Measurements from ENCODE around the gene GSTA5. TPM values are rescaled to one million over a fixed set of nuclear protein-coding genes. Genes with fewer than 3 reads are reported as not detected.

GSTA5 gene
- total RNA-seq: not detected
- polyA plus RNA-seq (ENCODE audit: insufficient read depth in 1 of 8, insufficient read length in 8 of 8, low replicate concordance in 1 of 8): not detected
- long read RNA-seq, donor 1: 0 reads
- long read RNA-seq, donor 2: 0 reads
- long read RNA-seq, donor 3: 0 reads
- long read RNA-seq, donor 4: 0 reads
- long read RNA-seq, donor 5: 0 reads
- long read RNA-seq, donor 6: 0 reads
- long read RNA-seq, donor 7: 0 reads
- long read RNA-seq, donor 8: 0 reads
- long read RNA-seq, donor 9: 0 reads
- long read RNA-seq, donor 10: 0 reads
- long read RNA-seq, donor 11: 0 reads

DNA sequence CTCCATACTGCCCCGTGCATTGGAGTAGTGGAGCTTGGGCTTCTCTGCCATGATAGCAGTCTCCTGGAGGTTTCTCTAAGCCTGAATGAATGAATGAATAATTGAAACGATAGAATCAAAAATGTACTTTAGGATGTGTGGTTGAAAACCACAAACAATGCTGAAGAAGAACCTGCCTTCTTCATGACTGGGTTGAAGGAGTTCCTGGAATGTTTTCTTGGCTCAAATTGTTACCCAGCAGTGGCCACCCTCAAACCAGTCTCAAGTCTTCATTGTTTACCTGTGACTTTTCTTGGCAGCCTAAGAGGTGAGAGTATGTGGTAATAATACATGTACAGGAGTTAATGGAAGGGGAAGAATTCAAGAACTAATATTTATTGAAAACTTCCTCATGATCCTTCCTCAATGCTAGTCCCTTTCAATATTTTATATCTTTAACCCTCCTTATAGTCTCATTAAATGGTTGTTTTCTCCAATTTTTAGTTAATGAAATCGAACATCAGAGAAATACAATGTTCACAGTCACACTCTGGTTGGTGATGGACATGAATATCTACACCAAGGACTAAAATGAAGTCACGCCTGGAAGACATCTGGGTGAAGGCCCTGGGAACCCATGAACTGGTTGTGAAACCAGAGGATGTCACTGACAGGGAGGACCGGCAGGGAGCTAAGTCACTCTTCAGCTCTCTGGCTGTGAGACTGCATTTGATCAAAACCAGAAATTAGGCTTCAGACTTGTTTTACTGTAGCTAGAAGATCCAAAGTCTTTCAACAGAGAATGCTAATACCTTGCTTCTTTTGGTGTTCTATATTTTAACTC, at the start of gene GSTA5:
TSS of gene GSTA5 (minus strand) at position 51 of the 823 bp plus-strand sequence.
- H3K9me3 ChIP-seq (replicated peaks; ENCODE audit: control insufficient read depth, low read depth, low read length): no peaks in the 10 kb centered on the region
- H3K36me3 ChIP-seq (ENCODE audit: control insufficient read depth, insufficient read depth, low read length): no peaks in the 10 kb centered on the region
- no peaks in the 10 kb centered on the region for H3K4me1 ChIP-seq (ENCODE audit: control insufficient read depth, insufficient read depth, low read length)
- no peaks in the 10 kb centered on the region for H3K27me3 ChIP-seq (ENCODE audit: control insufficient read depth, insufficient read depth, low read length)
- H3K4me3 ChIP-seq (ENCODE audit: low read length): no peak within 1 kb of the TSS
- DNase-seq: no peak
- 83% methylated on average over 2 of the region's 5 CpGs for WGBS (ENCODE audit: insufficient coverage)
- H3K27ac ChIP-seq (ENCODE audit: low read length): no peak within 1 kb of the TSS

GRCh38 chr6:52890018-52890417, 49.4 kb upstream of the GSTA5 start:
- Histone ChIP-seq H3K36me3 (ENCODE audit: control insufficient read depth, insufficient read depth, low read length) (no peaks in the 10 kb centered on the region), H3K27ac (ENCODE audit: low read length) (no peak overlapping the region), H3K4me1 (ENCODE audit: control insufficient read depth, insufficient read depth, low read length) (no peaks in the 10 kb centered on the region), H3K4me3 (ENCODE audit: low read length) (no peak overlapping the region), H3K9me3 (replicated peaks; ENCODE audit: control insufficient read depth, low read depth, low read length) (no peaks in the 10 kb centered on the region), H3K27me3 (ENCODE audit: control insufficient read depth, insufficient read depth, low read length) (no peaks in the 10 kb centered on the region)
- DNase-seq: no peak
- WGBS (ENCODE audit: insufficient coverage): no CpG with 5 or more reads among the region's 3 CpGs

DNA sequence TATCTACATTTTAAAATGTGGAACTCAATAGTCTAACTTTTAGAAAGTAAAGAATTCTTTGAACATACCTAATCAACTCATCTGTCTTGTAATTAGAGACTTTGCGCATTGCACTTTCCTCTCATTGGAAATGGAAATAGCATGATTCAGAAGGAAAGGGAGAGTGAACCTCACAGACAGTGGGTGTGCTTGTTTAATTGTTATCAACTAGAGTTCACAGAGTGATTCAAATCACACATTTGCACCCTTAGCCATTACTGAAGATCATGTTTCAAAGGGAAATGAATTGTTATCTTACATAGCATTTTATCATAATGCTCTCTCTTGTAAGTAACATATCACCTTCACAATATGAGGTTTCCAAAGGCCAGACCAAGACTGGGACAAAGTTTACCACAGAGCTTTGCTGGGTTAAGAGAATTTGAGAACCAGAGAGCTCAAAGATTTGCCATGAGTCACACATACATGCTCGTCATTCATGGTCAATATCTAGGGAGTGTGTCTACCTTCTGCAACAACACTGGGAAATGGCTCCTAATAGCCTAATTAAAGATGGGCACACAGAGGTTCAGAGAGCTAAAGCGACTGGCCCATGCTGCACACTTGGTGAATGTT, 47.4 kb upstream of the GSTA5 start:
- no peaks in the 10 kb centered on the region for H3K36me3 ChIP-seq (ENCODE audit: control insufficient read depth, insufficient read depth, low read length)
- H3K27ac ChIP-seq (ENCODE audit: low read length): no peak overlapping the region
- DNase-seq: no peak
- no peaks in the 10 kb centered on the region for H3K9me3 ChIP-seq (replicated peaks; ENCODE audit: control insufficient read depth, low read depth, low read length)
- no peaks in the 10 kb centered on the region for H3K4me1 ChIP-seq (ENCODE audit: control insufficient read depth, insufficient read depth, low read length)
- no peak overlapping the region for H3K4me3 ChIP-seq (ENCODE audit: low read length)
- 83% methylated on average over 2 of the region's 3 CpGs for WGBS (ENCODE audit: insufficient coverage)
- no peaks in the 10 kb centered on the region for H3K27me3 ChIP-seq (ENCODE audit: control insufficient read depth, insufficient read depth, low read length)

GRCh38 chr6:52881996-52882841, 41.6 kb upstream of the GSTA5 start:
- 7% methylated on average over 8 of the region's 18 CpGs for WGBS (ENCODE audit: insufficient coverage)
- Histone ChIP-seq H3K4me3 (ENCODE audit: low read length) (peak overlapping the region; percentile 54), H3K4me1 (ENCODE audit: control insufficient read depth, insufficient read depth, low read length) (no peaks in the 10 kb centered on the region), H3K36me3 (ENCODE audit: control insufficient read depth, insufficient read depth, low read length) (no peaks in the 10 kb centered on the region), H3K27me3 (ENCODE audit: control insufficient read depth, insufficient read depth, low read length) (peaks cover 2% of the 10 kb centered on the region), H3K27ac (ENCODE audit: low read length) (no peak overlapping the region), H3K9me3 (replicated peaks; ENCODE audit: control insufficient read depth, low read depth, low read length) (no peaks in the 10 kb centered on the region)
- peak; percentile 72 for DNase-seq

DNA sequence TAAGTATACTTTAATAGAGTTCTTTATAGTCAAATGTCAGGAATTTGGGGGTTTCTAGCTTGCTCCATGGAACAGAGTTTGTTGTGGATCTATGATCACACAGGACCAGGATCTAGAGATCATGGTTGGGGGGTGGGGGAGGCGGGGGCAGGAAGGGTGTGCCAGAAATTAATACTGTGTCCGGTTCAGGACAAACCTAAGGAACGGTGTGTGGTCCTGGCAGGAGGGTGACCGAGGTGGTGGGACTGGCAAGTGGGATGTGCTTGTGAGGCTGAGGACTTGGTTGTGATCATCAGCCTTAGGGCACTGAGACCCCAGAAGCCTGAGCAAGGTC, 41.0 kb upstream of the GSTA5 start:
- Histone ChIP-seq H3K4me1 (ENCODE audit: control insufficient read depth, insufficient read depth, low read length) (no peaks in the 10 kb centered on the region), H3K4me3 (ENCODE audit: low read length) (peak overlapping the region; percentile 54), H3K27ac (ENCODE audit: low read length) (no peak overlapping the region), H3K27me3 (ENCODE audit: control insufficient read depth, insufficient read depth, low read length) (peaks cover 2% of the 10 kb centered on the region), H3K36me3 (ENCODE audit: control insufficient read depth, insufficient read depth, low read length) (no peaks in the 10 kb centered on the region), H3K9me3 (replicated peaks; ENCODE audit: control insufficient read depth, low read depth, low read length) (no peaks in the 10 kb centered on the region)
- DNase-seq: no peak
- whole genome bisulfite sequencing (ENCODE audit: insufficient coverage): 72% methylated on average over 4 of the region's 4 CpGs

- no peaks in the 10 kb centered on the region for H3K36me3 ChIP-seq (ENCODE audit: control insufficient read depth, insufficient read depth, low read length)
- no peak for DNase-seq
- peaks cover 2% of the 10 kb centered on the region for H3K27me3 ChIP-seq (ENCODE audit: control insufficient read depth, insufficient read depth, low read length)
- no peak overlapping the region for H3K27ac ChIP-seq (ENCODE audit: low read length)
- H3K4me1 ChIP-seq (ENCODE audit: control insufficient read depth, insufficient read depth, low read length): no peaks in the 10 kb centered on the region
- no CpG with 5 or more reads among the region's 2 CpGs for WGBS (ENCODE audit: insufficient coverage)
- H3K4me3 ChIP-seq (ENCODE audit: low read length): no peak overlapping the region
- H3K9me3 ChIP-seq (replicated peaks; ENCODE audit: control insufficient read depth, low read depth, low read length): no peaks in the 10 kb centered on the region
Measured at GRCh38 chr6:52877786-52878185, 37.2 kb upstream of the GSTA5 start.

- peak; percentile 2 for DNase-seq
- no CpG with 5 or more reads among the region's 3 CpGs for WGBS (ENCODE audit: insufficient coverage)
Measured at GRCh38 chr6:52877168-52877567, 36.6 kb upstream of the GSTA5 start.

DNA sequence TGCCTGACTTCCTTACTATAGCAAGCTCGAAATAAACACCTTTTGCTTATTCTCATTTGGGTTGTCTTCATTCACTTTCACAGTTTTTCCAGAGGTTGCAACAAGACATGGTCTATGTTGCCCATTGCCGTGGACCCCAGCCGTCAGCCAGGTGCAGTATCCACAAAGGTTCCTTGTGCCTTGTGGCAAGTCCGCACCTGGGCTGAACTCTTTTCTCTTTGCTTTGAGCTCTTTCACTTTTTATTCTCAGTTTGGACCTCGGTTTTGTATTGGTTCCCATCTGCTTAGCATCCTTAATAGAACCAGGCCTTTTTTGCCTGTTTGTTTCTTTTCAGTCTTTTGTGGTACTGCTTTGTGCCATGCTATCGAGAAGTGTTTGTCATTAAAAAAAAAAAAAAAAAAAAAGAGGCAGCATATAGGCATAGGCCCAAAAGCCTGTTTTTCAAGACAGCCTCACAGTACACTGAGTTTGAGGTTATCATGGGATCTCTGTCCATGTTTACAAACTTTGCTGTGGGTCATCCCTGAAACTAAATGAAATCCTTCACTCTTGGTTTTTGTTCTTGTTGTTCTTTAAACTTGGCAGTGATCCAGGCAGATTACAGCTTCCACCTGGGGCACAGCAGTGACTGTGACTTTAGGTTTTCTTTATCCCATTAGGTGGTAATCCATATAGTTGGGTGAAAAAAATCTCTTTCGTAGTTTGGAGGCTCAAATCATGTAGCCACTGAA, 35.6 kb upstream of the GSTA5 start:
- 89% methylated on average over 6 of the region's 7 CpGs for WGBS (ENCODE audit: insufficient coverage)
- Histone ChIP-seq H3K36me3 (ENCODE audit: control insufficient read depth, insufficient read depth, low read length) (no peaks in the 10 kb centered on the region), H3K27ac (ENCODE audit: low read length) (no peak overlapping the region), H3K27me3 (ENCODE audit: control insufficient read depth, insufficient read depth, low read length) (no peaks in the 10 kb centered on the region), H3K4me1 (ENCODE audit: control insufficient read depth, insufficient read depth, low read length) (no peaks in the 10 kb centered on the region), H3K9me3 (replicated peaks; ENCODE audit: control insufficient read depth, low read depth, low read length) (no peaks in the 10 kb centered on the region), H3K4me3 (ENCODE audit: low read length) (no peak overlapping the region)
- DNase-seq: no peak

More at GRCh38 chr6:52877168-52877567, 36.6 kb upstream of the GSTA5 start:
- H3K27me3 ChIP-seq (ENCODE audit: control insufficient read depth, insufficient read depth, low read length): peaks cover 2% of the 10 kb centered on the region
- H3K27ac ChIP-seq (ENCODE audit: low read length): no peak overlapping the region
- H3K4me1 ChIP-seq (ENCODE audit: control insufficient read depth, insufficient read depth, low read length): no peaks in the 10 kb centered on the region
- no peak overlapping the region for H3K4me3 ChIP-seq (ENCODE audit: low read length)
- H3K36me3 ChIP-seq (ENCODE audit: control insufficient read depth, insufficient read depth, low read length): no peaks in the 10 kb centered on the region
- no peaks in the 10 kb centered on the region for H3K9me3 ChIP-seq (replicated peaks; ENCODE audit: control insufficient read depth, low read depth, low read length)

DNA sequence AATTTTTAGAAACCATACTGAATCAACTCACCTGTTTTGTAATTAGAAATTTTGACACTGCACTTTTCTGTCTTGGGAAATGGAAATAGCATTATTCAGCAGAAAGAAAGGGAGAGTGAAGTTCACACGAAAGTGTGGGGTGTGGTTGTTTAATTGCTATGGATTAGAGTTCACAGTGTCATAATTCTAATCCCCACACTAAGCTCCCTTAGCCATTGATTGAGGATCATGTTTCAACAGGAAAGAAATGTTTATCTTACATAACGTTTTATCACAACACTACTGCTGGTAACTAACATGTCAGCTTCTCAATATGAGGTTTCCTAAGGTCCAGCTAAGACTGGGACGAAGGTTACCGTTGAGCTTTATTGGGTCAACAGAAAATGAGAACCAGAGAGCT, 31.4 kb upstream of the GSTA5 start:
- H3K4me3 ChIP-seq (ENCODE audit: low read length): no peak overlapping the region
- no peaks in the 10 kb centered on the region for H3K36me3 ChIP-seq (ENCODE audit: control insufficient read depth, insufficient read depth, low read length)
- no peaks in the 10 kb centered on the region for H3K9me3 ChIP-seq (replicated peaks; ENCODE audit: control insufficient read depth, low read depth, low read length)
- H3K27ac ChIP-seq (ENCODE audit: low read length): no peak overlapping the region
- WGBS (ENCODE audit: insufficient coverage): no CpG with 5 or more reads among the region's 4 CpGs
- H3K4me1 ChIP-seq (ENCODE audit: control insufficient read depth, insufficient read depth, low read length): no peaks in the 10 kb centered on the region
- DNase-seq: no peak
- no peaks in the 10 kb centered on the region for H3K27me3 ChIP-seq (ENCODE audit: control insufficient read depth, insufficient read depth, low read length)

Measured in muscle of leg (tissue), 16 donors.